GM23248 (cell line): ENCODE measurements around the gene PVALB. TPM values are rescaled to one million over a fixed set of nuclear protein-coding genes. Genes with fewer than 3 reads are reported as not detected.

ENCODE experiments used
- DNase-seq: peaks from one replicate; pipeline ENCODE4 v3.0.0-alpha.2; 2015
- H2AFZ ChIP-seq: fragments of 200-600 bp; sonication (generic); 2 replicates; pipeline ENCODE4 v1.6.1; 2016; ENCODE audit warnings: antibody characterized with exemption
- H3F3A ChIP-seq: fragments of 200-600 bp; sonication (generic); 2 replicates; pipeline ENCODE4 v1.6.1; 2016; ENCODE audit warnings: mild to moderate bottlenecking, antibody characterized with exemption, mixed run types; ENCODE audit not compliant: insufficient read depth
- H3K27ac ChIP-seq: fragments of 200-600 bp; sonication (generic); 2 replicates; pipeline ENCODE4 v1.5.1; 2016; ENCODE audit warnings: mild to moderate bottlenecking
- H3K27me3 ChIP-seq: fragments of 200-600 bp; sonication (generic); replicated peaks from 2 replicates; pipeline ENCODE4 v1.6.1; 2016; ENCODE audit warnings: mild to moderate bottlenecking; ENCODE audit not compliant: insufficient read depth
- H3K36me3 ChIP-seq: fragments of 200-600 bp; sonication (generic); 2 replicates; pipeline ENCODE4 v1.6.1; 2016; ENCODE audit warnings: low read depth, mild to moderate bottlenecking
- H3K4me1 ChIP-seq: fragments of 200-600 bp; sonication (generic); 2 replicates; pipeline ENCODE4 v1.6.1; 2016; ENCODE audit warnings: mild to moderate bottlenecking; ENCODE audit not compliant: insufficient read depth
- H3K4me2 ChIP-seq: fragments of 200-600 bp; sonication (generic); one replicate; pipeline ENCODE4 v1.6.1; 2016; ENCODE audit warnings: mild to moderate bottlenecking; ENCODE audit not compliant: unreplicated experiment
- H3K4me3 ChIP-seq: fragments of 200-600 bp; sonication (generic); 2 replicates; pipeline ENCODE4 v1.5.1; 2016; ENCODE audit warnings: mild to moderate bottlenecking
- H3K79me2 ChIP-seq: fragments of 200-600 bp; sonication (generic); 2 replicates; pipeline ENCODE4 v1.6.1; 2016; ENCODE audit warnings: mild to moderate bottlenecking; ENCODE audit not compliant: insufficient read depth
- H3K9ac ChIP-seq: fragments of 200-600 bp; sonication (generic); 2 replicates; pipeline ENCODE4 v1.6.1; 2016; ENCODE audit warnings: mild to moderate bottlenecking
- H3K9me2 ChIP-seq: fragments of 200-600 bp; sonication (generic); 2 replicates; pipeline ENCODE4 v1.6.1; 2016; ENCODE audit warnings: mixed run types, mild to moderate bottlenecking, moderate library complexity; ENCODE audit not compliant: insufficient read depth
- H3K9me3 ChIP-seq: fragments of 200-600 bp; sonication (generic); one replicate; pipeline ENCODE4 v1.6.1; 2017; ENCODE audit warnings: low read depth
- H4K20me1 ChIP-seq: fragments of 200-600 bp; sonication (generic); 2 replicates; pipeline ENCODE4 v1.6.0; 2016; ENCODE audit not compliant: insufficient read depth
- EZH2 ChIP-seq: fragments of 200-600 bp; sonication (generic); IDR thresholded peaks from 2 replicates; pipeline ENCODE4 v1.6.1; 2018; ENCODE audit warnings: antibody characterized with exemption, mild to moderate bottlenecking; ENCODE audit not compliant: insufficient read depth, poor library complexity, severe bottlenecking
- EZH2phosphoT487 ChIP-seq: fragments of 200-600 bp; sonication (generic); IDR thresholded peaks from 2 replicates; pipeline ENCODE4 v1.6.1; 2018; ENCODE audit warnings: antibody characterized with exemption, moderate library complexity, mild to moderate bottlenecking, low read depth; ENCODE audit not compliant: insufficient read depth
- WGBS, 2 experiments: methylation state at CpG; one replicate each; pipeline ENCODE4 v1.1.6; 2015 to 2017; ENCODE audit warnings: low lambda C conversion rate in 2 of 2, low coverage in 1 of 2; ENCODE audit errors: missing lambda C conversion rate in 2 of 2; 5-methylcytosine and 5-hydroxymethylcytosine counted together
- in situ Hi-C: fragments of 300-500 bp; cut with MboI; formaldehyde crosslinking; loops from 2 replicates; pipeline ENCODE4 v1.15.0; 2020
- polyA plus RNA-seq: library from polyadenylated mRNA; unstranded; fragments of >200 nt; fragmentation: Nextera tagmentation; extraction: Ambion mirVana; gene quantifications from 2 replicates; pipeline ENCODE4 v1.2.1, GENCODE V29; 2016
- total RNA-seq: library from RNA; depleted of rRNA; stranded (reverse); fragments of >200 nt; shearing (Covaris generic); gene quantifications from 2 replicates; pipeline ENCODE4 v1.2.3, GENCODE V29; 2014

Gene PVALB
- total and polyA plus RNA-seq, 2 experiments from 2014 or later, result not detected

- H3K4me2 ChIP-seq, result no peak overlapping the region
- no peaks in the 10 kb centered on the region for H3K79me2 ChIP-seq
- DNase-seq, result no peak
- in situ Hi-C loops, result no loop called here
- no peak overlapping the region for H3K27ac ChIP-seq
- no peaks in the 10 kb centered on the region for H3K4me1 ChIP-seq
- peaks cover 61% of the 10 kb centered on the region for H3K27me3 ChIP-seq
- no peak overlapping the region for H3K4me3 ChIP-seq
- no peaks in the 10 kb centered on the region for H3K36me3 ChIP-seq
- no peak for TF ChIP-seq EZH2phosphoT487
- TF ChIP-seq EZH2, result no peak
- H3F3A ChIP-seq, result no peaks in the 10 kb centered on the region
- H4K20me1 ChIP-seq, result no peaks in the 10 kb centered on the region
- H3K9ac ChIP-seq, result no peak overlapping the region
- WGBS, 2 experiments, result 31 to 33% methylated on average over 6 of the region's 6 CpGs
- no peak overlapping the region for H2AFZ ChIP-seq
- no peaks in the 10 kb centered on the region for H3K9me2 ChIP-seq
- H3K9me3 ChIP-seq, result no peaks in the 10 kb centered on the region
Measured at GRCh38 chr22:36806835-36807234, 10.0 kb downstream of the PVALB start.

- no peak overlapping the region for H3K4me3 ChIP-seq
- no peak overlapping the region for H3K9ac ChIP-seq
- H4K20me1 ChIP-seq, result no peaks in the 10 kb centered on the region
- in situ Hi-C loops, result no loop called here
- H3K79me2 ChIP-seq, result no peaks in the 10 kb centered on the region
- H3K27me3 ChIP-seq, result peaks cover 49% of the 10 kb centered on the region
- DNase-seq, result no peak
- no peaks in the 10 kb centered on the region for H3K36me3 ChIP-seq
- no peak overlapping the region for H3K27ac ChIP-seq
- H3K4me2 ChIP-seq, result no peak overlapping the region
- TF ChIP-seq EZH2, result no peak
- no peak for TF ChIP-seq EZH2phosphoT487
- H3K9me3 ChIP-seq, result no peaks in the 10 kb centered on the region
- no peaks in the 10 kb centered on the region for H3F3A ChIP-seq
- H2AFZ ChIP-seq, result no peak overlapping the region
- no peaks in the 10 kb centered on the region for H3K9me2 ChIP-seq
- WGBS, 2 experiments, result 3% methylated on average over 1 of the region's 1 CpG; no CpG with 5 or more reads in 1 of the 2 experiments
- no peaks in the 10 kb centered on the region for H3K4me1 ChIP-seq
Measured at GRCh38 chr22:36803358-36803757, 13.5 kb downstream of the PVALB start.

GRCh38 chr22:36798674-36799066 is 18.2 kb downstream of the PVALB start:
- no peak overlapping the region for H3K4me2 ChIP-seq
- H3K36me3 ChIP-seq, result no peaks in the 10 kb centered on the region
- H3K4me3 ChIP-seq, result no peak overlapping the region
- 48 to 51% methylated on average over 11 of the region's 11 CpGs for WGBS, 2 experiments
- no peaks in the 10 kb centered on the region for H3F3A ChIP-seq
- no peak overlapping the region for H3K9ac ChIP-seq
- no peaks in the 10 kb centered on the region for H4K20me1 ChIP-seq
- H3K9me2 ChIP-seq, result no peaks in the 10 kb centered on the region
- no peaks in the 10 kb centered on the region for H3K4me1 ChIP-seq
- no peak overlapping the region for H3K27ac ChIP-seq
- peaks cover 37% of the 10 kb centered on the region for H3K27me3 ChIP-seq
- no peaks in the 10 kb centered on the region for H3K9me3 ChIP-seq
- no peak for DNase-seq
- in situ Hi-C loops, result no loop called here
- TF ChIP-seq EZH2phosphoT487 (no peak), EZH2 (no peak)
- no peaks in the 10 kb centered on the region for H3K79me2 ChIP-seq
- H2AFZ ChIP-seq, result no peak overlapping the region

- Histone ChIP-seq H3K27me3 (peaks cover 42% of the 10 kb centered on the region), H3K4me3 (no peak overlapping the region), H3K9me2 (no peaks in the 10 kb centered on the region), H3K27ac (no peak overlapping the region), H4K20me1 (no peaks in the 10 kb centered on the region), H3K9ac (no peak overlapping the region), H2AFZ (no peak overlapping the region), H3K79me2 (no peaks in the 10 kb centered on the region), H3F3A (no peaks in the 10 kb centered on the region), H3K9me3 (no peaks in the 10 kb centered on the region), H3K36me3 (no peaks in the 10 kb centered on the region), H3K4me1 (no peaks in the 10 kb centered on the region), H3K4me2 (no peak overlapping the region)
- 54 to 63% methylated on average over 9 to 12 of the region's 12 CpGs for WGBS, 2 experiments
- no peak for TF ChIP-seq EZH2phosphoT487
- TF ChIP-seq EZH2, result no peak
- DNase-seq, result no peak
- in situ Hi-C loops, result no loop called here
Measured at GRCh38 chr22:36797911-36798673, 18.7 kb downstream of the PVALB start.
